Measurements from ENCODE around the gene CDC27.
"Not testable (repeated sequence)": the region's sequence is repeated elsewhere in the genome, so short reads cannot be mapped to it uniquely, and the experiment has no call there.

Gene CDC27

GRCh38 chr17:47218896-47219430, 29.9 kb upstream of the CDC27 start:
- no peak for DNase-seq

- DNase-seq = peak in 1 of 2 donors; percentile 64
Observed at GRCh38 chr17:47217279-47217678, 28.2 kb upstream of the CDC27 start.

- not testable (repeated sequence) for DNase-seq
Observed at GRCh38 chr17:47216821-47217220, 27.7 kb upstream of the CDC27 start.

GRCh38 chr17:47214931-47215330, 25.8 kb upstream of the CDC27 start:
- DNase-seq = no peak

GRCh38 chr17:47213540-47213939, 24.4 kb upstream of the CDC27 start:
- DNase-seq = no peak

- no peak for DNase-seq
Observed at GRCh38 chr17:47212458-47212857, 23.4 kb upstream of the CDC27 start.

- no peak for DNase-seq
Observed at GRCh38 chr17:47210779-47211178, 21.7 kb upstream of the CDC27 start.

- no peak for DNase-seq
Observed at GRCh38 chr17:47210105-47210504, 21.0 kb upstream of the CDC27 start.

GRCh38 chr17:47209499-47209898, 20.4 kb upstream of the CDC27 start:
- no peak for DNase-seq

GRCh38 chr17:47208744-47209488, 19.8 kb upstream of the CDC27 start, which contains the start of gene MYL4:
Gene MYL4 (plus strand): TSS chr17:47209348. CDS start chr17:47209423, 75 bp downstream.
- DNase-seq = no peak

- DNase-seq = no peak
Observed at GRCh38 chr17:47207143-47208067, 18.3 kb upstream of the CDC27 start.

GRCh38 chr17:47205419-47205963, 16.4 kb upstream of the CDC27 start:
- DNase-seq = peak; percentile 77 to 81

- DNase-seq = peak; percentile 54 to 56
Observed at GRCh38 chr17:47204722-47205418, 15.8 kb upstream of the CDC27 start.

- peak; percentile 34 to 61 for DNase-seq
Observed at GRCh38 chr17:47203984-47204721, 15.1 kb upstream of the CDC27 start.

- no peak for DNase-seq
Observed at GRCh38 chr17:47201166-47201565, 12.1 kb upstream of the CDC27 start.

- no peak for DNase-seq
Observed at GRCh38 chr17:47200325-47200664, 11.2 kb upstream of the CDC27 start.

GRCh38 chr17:47199627-47200324, 10.7 kb upstream of the CDC27 start:
- DNase-seq = no peak

GRCh38 chr17:47197821-47198220, 8.7 kb upstream of the CDC27 start:
- DNase-seq = no peak

GRCh38 chr17:47193931-47194511, 4.9 kb upstream of the CDC27 start:
- DNase-seq = no peak

- DNase-seq = peak in 1 of 2 donors; percentile 38
Observed at GRCh38 chr17:47192554-47192953, 3.5 kb upstream of the CDC27 start.

GRCh38 chr17:47190770-47191169, 1.7 kb upstream of the CDC27 start:
- DNase-seq = no peak

All from CD4-positive, alpha-beta T cell treated with Interleukin-4 for 1 hour (primary cell).